Measurements from ENCODE around the gene SLC6A5.

Gene SLC6A5

DNA sequence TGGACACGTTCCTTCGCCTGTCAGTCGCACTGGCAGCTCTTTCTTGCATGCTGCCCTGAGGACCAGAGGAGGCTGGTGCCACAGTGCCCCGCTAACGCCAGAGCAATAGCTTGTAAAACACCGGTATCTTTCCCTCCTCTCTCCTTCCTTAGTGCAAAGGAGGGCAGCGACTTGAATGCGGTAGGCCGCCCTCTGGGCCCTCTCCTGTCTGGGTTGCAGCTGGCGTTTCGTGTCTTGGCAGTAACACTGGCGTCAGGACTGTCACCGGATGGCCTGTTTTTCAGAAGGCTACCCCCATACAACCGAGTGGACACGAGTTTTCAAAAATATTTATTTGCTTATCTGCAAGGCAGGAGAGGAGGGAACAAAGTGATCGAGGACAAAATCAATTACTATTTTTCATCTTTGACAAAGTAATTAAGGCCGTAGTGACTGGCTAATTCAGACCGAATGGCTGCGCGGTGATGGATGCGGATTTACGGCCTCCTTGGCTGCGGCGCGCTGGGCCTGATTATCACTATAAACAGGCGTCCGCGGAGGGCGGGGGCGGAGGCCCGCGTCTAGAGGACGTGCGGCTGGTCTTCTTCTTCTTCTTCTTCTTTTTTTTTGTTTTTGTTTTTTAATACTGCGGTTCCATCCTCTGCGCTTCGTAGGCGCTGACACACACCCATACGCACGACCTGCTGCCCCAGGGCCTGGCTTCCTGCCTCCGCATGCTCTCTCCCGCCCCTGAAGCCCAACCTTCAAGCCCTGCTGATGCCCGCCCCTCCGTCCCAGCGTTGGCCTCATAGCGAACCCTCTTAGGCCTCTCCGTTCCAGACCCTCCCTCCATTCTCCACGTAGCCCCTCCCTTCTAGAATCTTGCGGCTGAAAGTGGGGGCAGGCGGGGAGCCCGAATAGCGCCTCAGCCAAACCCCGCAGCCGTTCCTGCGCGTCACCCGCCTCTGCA, 2.9 kb upstream of the SLC6A5 start:
- no peak for DNase-seq (ENCODE audit: low read depth)

DNA sequence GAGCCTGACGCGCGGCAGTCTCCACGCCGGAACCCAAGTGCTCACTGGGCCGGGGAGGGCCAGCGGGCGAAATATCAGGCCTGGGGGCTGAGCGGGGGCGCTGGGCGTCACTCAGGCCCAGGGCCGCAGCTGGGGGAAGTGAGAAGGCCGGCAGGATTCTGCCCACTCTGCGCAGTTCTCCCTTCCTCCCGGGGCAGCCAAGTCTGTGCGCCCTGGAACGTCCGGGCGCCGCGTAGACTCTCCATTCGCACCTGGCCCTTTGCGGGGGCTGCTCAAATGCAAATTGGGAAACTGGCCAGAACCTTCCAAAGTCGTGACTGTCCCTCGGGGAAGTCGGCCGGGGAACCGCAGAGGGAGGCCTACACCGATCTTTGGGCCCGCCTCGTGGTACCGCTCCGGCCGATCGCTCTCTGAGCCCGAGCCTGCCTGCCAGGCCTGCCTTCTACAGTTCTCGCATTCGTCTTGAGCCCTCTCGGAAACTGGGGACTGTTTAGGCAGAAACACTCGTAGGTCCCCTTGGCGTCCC, 2.2 kb upstream of the SLC6A5 start:
- DNase-seq (ENCODE audit: low read depth): no peak

DNA sequence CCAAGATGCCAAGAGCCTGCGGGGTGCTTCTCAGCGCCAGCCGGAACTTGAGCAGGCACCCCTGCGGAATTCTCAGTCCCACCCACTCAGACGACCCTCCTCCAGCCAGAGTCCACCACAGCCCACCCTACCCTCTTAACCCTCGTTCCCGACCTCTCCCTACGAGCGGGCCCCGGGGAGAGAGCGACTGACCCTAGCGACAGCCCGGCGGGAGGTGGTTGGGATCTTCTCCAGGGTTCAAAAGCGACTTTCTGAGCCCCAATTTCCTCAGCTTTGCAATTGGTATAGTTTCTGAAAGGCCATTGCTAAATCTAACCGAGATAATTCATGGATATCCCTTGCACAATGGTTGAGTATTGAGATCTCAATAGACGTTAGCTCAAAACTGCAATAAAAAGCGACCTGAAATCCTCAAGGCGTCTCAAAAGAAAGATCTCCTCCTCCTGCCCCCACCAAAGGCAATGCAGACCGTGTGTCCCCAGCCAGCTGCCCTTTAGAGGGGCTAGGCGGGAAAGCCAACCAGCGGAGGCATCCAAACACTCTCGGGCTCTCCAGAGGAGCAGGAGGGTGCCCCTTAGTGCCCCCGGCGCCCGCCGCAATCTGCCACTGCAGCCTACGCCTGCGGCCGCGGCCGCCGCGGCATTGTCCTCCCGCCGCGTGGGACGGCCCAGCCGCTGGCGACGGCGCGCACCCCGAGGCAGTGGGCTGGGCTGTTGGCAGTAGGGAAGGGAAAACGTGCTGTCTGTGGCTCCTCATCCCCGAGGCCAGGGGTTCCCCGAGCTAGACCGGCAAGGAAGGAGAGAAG, 1.5 kb upstream of the SLC6A5 start:
- DNase-seq (ENCODE audit: low read depth): no peak

DNA sequence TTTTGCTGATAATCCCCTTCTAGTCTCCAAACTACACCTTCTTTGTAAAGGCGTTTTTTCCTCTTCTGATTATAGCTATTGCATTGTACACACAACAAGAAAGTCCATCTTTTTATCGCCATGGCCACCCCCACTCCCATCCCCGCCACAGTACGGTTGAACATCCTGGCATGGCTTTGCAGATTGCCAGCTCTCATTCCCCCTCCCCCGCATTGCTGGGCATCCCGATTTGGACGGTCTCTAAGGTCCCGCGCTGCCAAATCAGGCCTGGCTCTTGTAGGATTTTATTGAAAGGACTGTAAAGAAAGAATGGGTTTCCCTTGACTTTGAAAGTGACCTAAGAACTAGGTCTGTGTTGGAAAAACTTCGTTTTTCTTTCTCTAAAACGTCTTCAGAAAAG, 916 bp upstream of the SLC6A5 start:
- no peak for DNase-seq (ENCODE audit: low read depth)

DNA sequence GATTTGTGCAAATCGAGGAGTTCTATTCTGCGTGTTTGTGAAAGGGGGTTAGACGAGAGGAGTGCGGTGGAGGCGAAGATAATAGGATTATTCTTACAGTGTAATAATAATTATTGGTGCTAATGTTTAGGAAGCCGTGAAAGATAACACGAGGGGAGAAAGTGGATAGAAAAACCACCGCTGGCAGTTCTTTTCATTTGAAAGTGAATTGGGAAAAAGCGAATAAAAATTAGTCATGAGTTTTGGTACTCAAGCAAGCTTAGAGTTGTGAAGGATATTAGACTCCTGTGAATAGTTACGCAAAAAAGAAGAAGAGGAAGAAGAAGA, 575 bp downstream of the SLC6A5 start:
- DNase-seq (ENCODE audit: low read depth): no peak

DNA sequence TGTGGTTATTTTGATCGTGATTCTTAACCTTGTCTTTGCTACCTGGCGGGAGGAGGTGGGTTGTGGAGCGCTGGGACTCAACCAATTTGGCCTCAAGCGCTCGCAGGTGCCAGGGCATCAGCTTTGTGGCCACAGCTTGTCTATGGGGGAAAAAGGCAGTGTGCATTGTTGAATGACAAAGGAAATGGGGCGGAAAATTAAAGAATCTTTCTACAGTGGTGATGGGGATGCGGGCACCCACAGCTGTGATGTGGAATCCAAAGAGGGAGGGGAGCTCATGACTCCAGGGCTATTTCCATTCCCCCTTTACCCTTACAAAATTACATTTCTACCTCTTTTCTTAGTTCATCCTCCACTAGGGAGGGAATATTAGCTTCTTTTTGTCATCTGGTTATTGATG, 1.1 kb downstream of the SLC6A5 start:
- DNase-seq (ENCODE audit: low read depth): no peak

DNA sequence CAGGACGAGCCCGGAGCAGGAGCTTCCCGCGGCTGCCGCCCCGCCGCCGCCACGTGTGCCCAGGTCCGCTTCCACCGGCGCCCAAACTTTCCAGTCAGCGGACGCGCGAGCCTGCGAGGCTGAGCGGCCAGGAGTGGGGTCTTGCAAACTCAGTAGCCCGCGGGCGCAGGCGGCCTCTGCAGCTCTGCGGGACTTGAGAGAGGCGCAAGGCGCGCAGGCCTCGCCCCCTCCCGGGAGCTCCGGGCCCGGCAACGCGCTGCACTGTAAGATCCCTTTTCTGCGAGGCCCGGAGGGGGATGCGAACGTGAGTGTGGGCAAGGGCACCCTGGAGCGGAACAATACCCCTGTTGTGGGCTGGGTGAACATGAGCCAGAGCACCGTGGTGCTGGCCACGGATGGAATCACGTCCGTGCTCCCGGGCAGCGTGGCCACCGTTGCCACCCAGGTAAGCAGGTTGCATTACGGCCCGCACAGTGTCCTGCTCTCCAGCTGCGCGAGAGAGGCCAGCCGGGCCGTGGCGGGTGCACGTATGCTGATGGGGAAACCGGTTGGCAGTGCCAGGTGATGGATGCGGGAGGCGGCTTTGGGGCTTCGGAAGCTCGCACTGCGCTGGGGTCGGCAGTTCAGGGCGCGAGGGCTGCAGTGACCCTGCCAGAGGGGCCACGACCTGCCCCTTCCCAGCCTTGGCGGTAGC, 2.0 kb downstream of the SLC6A5 start:
- DNase-seq (ENCODE audit: low read depth): no peak

DNA sequence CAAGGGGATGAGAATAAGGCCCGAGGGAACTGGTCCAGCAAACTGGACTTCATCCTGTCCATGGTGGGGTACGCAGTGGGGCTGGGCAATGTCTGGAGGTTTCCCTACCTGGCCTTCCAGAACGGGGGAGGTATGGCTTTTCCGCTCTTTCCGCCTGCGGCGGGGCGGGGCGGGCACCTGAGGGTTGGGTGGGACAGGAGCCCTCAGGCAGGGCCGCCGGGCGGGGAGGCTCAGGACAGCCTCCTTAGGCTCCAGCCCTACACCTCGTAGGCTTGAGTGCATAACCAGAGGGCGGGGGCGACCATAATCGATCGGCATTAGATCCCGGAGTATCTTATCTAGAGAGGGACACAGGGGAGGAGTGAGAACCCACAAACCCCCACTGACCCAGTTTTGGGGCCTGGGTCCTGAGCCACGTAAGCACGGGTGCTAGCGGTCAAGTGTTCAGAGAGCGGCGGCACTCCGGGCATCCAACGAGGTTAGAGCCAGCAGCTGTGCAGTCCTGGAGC, 4.9 kb downstream of the SLC6A5 start:
- DNase-seq (ENCODE audit: low read depth): no peak

DNA sequence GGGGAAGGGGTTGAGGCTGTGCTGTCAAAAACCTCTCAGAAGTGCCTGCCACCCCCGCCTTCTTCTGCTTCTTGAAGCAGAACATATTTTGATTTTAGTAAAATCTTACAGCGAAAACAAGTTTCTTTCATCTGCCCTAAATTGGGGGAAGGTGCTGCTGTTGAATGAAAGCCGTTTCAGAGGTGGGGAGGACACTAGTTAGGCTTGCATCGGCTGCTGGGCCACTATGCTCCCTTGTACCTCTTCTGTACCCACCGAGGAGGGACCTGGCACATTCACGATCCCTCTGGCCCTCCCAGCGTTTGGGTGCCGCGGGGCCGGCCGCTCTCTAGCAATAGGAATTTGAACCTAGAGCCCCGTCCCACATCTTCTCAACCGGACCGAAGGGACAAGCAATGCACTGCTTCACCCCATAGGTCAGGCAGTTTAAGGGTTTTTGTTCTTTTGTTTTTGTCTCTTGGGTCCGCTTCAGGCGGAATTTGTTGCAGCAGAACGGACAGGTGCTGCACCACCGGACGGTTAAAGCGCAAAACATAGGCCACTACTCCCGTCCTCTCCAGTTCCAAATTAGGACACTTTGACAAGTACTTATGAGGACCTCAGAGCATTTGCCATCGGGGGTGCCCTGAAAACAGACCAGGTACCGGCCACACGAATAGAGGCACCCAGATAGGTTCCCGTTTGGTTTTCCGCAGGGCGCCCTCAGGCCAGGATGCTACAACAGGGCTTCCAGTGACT, 5.6 kb downstream of the SLC6A5 start:
- no peak for DNase-seq (ENCODE audit: low read depth)

DNA sequence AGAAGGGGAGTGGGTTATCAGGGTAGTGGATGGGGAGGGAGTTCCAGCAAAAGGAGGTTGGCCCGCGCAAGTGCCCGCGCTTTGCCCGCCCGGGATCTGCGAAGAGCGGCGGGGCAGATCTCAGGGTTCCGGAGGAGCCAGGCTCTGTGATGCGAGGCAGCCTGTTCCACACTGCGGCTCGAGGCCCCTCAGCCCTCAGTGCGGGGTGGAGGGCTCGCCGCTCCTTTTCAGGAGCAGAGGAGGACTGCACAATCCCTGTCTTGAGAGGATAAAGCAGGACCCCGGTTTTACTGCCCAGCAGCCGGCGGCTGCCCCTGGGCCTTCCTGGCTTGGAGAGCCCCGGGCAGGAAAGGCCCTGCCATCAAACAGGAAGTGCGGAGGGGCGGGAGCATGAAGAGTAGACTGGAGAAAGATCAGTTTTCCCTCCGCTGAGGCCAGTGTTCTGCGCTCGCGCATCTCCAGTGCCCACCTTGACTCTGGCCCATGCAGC, 6.2 kb downstream of the SLC6A5 start:
- no peak for DNase-seq (ENCODE audit: low read depth)

DNA sequence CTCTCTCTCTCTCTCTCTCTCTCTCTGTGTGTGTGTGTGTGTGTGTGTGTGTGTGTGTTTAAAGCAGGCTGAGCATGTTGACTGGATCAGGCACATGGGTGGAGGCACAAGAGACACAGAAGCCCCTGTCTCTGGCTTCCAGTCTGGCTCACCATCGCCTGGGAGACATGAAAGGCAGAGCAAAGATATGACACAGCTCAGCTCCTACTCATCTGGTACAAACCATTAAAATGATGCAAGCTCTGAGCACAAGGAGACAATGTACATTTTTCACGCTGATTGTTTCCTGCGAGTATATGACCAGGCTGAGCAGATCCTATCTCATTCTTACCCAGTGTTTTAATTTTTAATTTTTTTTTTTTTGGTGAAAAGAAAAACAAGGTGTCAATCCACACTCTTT, 9.5 kb downstream of the SLC6A5 start:
- no peak for DNase-seq (ENCODE audit: low read depth)

DNA sequence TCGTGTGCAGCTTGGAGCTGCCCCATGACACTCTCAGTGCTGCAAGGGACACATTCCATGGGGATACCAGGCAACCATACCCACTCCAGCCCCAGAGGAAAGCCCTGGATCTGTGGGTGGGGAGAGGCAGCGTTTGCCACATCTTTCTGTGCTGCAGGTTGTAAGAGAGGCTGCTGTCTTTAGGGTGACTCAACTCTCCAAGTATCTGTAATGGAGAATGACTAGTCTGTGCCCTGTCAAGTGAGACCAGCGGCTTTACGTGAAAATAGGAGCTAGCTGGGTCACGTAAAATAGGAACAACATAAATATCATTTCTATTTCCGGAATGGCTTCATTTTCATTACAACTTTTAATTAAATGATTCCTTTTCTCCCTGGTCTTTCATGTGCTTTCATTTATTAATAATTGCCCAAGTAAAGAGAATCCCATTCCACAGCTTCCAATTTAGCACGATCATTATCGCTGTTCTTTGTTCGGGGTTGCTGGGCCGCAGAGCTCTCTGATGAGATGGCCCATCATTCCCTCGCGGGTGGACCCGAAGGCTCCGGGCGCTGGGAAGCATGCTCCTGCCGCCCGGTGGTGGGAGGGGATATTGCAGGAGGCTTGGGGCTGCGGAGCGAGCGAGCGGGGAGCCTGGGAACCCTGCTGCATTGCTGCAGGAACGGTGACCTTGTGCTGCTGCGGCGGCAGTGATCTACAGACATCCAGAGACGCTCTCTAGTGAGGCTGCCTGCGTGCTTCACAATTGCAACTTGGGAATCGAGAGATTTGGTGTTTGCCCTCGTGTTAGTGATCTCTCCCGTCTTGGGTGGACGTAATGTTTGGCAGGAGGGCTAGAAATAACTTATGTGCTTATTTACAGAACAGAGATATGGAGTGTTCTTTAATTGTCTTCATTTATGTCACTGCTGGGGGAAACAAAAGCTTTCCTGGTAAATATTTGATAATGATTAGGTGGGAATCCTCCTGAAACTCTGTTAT, 10.6 kb downstream of the SLC6A5 start:
- peak; percentile 30 for DNase-seq (ENCODE audit: low read depth)

DNA sequence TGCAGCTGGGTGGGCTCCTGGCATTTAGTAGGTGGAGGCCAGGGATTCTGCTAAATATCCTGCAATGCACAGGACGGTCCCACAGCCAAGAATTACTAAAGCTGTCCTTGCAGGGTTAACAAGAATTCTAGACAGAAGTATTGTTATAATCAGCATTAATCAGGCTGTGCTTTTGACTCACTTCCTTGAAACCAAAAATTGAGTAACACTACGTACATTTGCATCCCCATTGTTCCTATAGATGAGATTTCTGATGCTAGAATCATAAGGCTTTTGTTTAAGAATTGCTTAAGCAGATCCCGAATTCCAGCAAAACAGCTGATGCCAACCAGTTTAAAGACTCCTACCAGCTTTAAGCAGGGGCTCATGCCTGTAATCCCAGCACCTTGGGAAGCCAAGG, 11.4 kb downstream of the SLC6A5 start:
- no peak for DNase-seq (ENCODE audit: low read depth)

DNA sequence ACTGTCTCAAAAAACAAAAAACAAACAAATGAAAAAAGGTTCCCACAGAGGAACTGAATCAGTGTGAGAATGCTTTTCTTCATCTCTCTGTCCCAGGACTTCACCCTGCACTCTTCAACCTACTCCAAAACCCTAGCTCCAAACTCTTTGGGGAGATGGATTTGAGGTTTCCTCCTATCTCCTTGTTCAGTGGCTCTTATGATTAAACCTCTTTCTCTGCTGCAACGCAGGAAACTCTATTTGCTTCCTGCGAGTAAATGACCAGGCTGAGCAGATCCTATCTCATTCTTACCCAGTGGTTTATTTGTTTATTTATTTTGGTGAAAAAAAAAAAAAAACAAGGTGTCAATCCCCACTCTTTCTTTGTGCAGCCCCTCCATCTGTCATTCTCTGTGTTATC, 12.0 kb downstream of the SLC6A5 start:
- DNase-seq (ENCODE audit: low read depth): no peak

DNA sequence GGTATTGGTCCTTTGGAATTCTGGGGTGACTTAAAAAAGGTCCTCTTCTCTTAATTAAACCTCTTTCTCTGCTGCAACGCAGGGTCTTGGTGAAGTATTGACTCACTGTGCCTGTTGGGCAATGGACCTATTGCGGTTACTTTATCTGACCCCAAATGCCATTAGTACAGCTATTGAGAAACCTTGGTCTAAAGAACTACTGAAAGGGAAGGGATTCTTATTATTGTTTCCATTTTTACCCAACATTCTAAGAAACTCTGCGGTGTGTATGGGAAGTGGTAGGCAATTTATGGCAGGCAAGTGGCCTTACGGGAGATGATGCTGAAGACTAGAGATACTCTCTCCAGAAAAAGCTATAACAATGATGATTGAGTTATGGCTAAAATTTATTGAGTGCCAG, 12.5 kb downstream of the SLC6A5 start:
- no peak for DNase-seq (ENCODE audit: low read depth)

DNA sequence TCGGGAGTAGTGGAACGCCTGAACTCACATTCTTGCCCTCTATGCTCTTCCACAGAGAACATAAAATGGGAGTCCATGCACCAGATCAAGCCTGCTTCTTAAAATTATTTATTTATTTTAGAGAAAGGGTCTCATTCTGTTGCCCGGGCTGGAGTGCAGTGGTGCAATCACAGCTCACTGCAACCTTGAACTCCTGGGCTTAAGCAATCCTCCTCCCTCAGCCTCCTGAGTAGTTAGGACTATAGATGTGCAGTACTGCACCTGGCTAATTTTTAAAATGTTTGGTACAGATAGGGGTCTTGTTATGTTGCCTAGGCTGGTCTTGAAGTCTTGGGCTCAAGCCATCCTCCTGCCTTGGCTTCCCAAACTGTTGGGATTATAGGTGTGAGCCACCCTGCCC, 13.0 kb downstream of the SLC6A5 start:
- no peak for DNase-seq (ENCODE audit: low read depth)

DNA sequence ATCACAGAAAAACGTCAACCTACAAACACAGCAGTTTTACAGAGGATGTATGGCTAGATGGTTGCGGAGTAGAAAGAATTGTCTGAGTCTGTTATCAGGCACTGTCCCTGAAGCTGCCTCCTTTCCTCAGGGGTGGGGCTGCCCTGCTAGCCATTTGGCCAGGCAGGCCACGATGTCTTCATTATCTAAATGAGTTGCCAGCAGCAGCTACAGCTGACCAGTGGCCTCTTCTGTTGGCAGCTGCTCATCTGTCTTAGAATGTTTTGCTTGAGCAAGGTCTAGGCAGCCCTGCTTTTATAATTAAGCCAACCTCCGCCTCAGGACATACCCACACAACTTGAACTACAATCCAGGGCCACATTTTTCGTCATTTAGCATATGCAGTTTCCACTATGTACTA, 17.5 kb downstream of the SLC6A5 start:
- no peak for DNase-seq (ENCODE audit: low read depth)

DNA sequence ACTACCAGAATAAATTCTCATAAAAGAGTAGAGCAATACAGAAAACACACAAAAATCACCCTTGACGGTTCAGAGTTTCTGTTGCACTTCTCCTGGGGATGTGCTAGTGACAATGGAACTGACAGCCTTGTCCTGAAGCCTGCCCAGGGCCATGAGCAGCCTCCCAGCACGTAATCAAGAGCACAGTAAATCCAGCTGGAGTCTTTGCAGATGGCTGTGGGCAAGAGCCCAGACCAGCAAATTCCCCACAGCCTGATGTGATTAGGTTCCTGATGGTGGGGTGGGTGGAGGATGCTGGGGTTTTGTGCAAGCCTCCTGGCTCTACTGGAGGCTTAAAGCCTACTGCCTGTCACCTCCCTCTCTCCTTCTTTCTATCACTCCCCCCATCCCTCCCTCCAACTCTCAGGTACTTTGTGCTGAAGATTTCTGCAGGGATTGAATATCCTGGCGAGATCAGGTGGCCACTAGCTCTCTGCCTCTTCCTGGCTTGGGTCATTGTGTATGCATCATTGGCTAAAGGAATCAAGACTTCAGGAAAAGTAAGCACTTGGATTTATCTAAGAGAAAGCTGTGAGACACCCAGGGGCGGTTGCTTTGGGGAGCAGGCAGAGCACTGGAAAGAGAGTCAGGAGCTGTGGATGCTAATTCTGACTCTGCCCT, 18.1 kb downstream of the SLC6A5 start:
- DNase-seq (ENCODE audit: low read depth): no peak

DNA sequence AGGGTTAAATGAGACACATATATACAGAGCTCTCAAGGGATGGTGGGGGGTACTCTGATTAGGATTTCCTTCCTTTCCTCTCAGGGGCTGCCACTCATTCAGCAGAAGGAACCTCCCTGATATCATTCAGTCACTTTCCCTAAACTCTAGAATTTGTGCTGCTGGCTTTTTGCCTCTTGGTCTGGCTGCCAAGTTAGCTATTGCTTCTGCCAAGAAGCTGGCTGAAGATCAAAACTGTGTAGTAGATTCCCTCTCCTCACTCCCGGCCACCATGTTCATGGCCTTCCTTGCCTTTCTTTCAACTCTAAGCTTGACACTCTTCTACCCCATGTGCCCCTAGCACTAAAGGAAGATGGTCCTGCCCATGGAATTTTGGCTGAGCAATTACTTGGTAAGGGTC, 18.7 kb downstream of the SLC6A5 start:
- no peak for DNase-seq (ENCODE audit: low read depth)

DNA sequence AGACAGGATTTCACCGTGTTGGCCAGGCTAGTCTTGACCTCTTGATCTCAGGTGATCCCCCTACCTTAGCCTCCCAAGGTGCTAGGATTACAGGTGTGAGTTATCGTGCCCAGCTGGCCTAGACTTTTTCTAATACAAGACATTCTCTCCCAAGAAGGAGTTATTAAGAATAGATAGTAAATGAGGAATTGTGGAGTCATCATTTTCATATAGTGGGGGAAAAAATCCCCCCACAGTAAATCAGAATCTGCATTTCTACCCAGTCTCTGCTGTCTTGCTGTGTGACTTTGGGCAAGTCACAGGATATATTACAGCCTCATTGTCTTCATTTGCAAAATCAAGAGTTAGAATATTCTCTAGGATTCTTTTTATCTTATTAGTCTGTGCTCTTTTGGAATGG, 21.6 kb downstream of the SLC6A5 start:
- DNase-seq (ENCODE audit: low read depth): no peak

All from CMK (cell line).